Kidney (tissue), 14 donors: Measurements from ENCODE around the gene VGLL4. TPM values are rescaled to one million over a fixed set of nuclear protein-coding genes. Genes with fewer than 3 reads are reported as not detected.

Experiments used
- DNase-seq, 5 donors: peaks; one replicate each; pipeline ENCODE4 v3.0.0-alpha.2; 2013 to 2020
- FAIRE-seq: peaks from 2 replicates; lab custom pipeline; 2012; peaks lifted over from hg19 to GRCh38; lab: Jason Lieb, UNC
- H3K27ac ChIP-seq, 2 donors: one replicate each; pipeline ENCODE4 v1.7.0; 2013; ENCODE audit warnings: low read depth in 2 of 2, low read length in 2 of 2, inconsistent platforms in 1 of 2
- H3K27me3 ChIP-seq: one replicate; pipeline ENCODE4 v1.7.1; 2013; ENCODE audit warnings: low read length, inconsistent platforms; ENCODE audit not compliant: control insufficient read depth, insufficient read depth
- H3K36me3 ChIP-seq, 3 donors: one replicate each; pipeline versions ENCODE4 v1.7.0 to v1.7.1; 2013; ENCODE audit warnings: low read length in 3 of 3, control low read depth in 1 of 3, inconsistent platforms in 1 of 3; ENCODE audit not compliant: insufficient read depth in 3 of 3, control insufficient read depth in 2 of 3
- H3K4me1 ChIP-seq, 3 donors: one replicate each; pipeline versions ENCODE4 v1.7.0 to v1.7.1; 2013; ENCODE audit warnings: low read length in 3 of 3, inconsistent platforms in 1 of 3, low read depth in 1 of 3; ENCODE audit not compliant: control insufficient read depth in 2 of 3, insufficient read depth in 2 of 3
- H3K4me3 ChIP-seq, 3 donors: one replicate each; pipeline versions ENCODE4 v1.7.0 to v1.8.1; 2013; ENCODE audit warnings: low read length in 3 of 3, control low read depth in 1 of 3, inconsistent platforms in 1 of 3
- H3K9ac ChIP-seq, 3 donors: one replicate each; pipeline versions ENCODE4 v1.7.0 to v1.7.1; 2013; ENCODE audit warnings: low read length in 3 of 3, control low read depth in 1 of 3, inconsistent platforms in 1 of 3
- H3K9me3 ChIP-seq, 3 donors: one replicate each; pipeline versions ENCODE4 v1.7.0 to v1.7.1; 2013; ENCODE audit warnings: low read length in 3 of 3, control low read depth in 1 of 3, inconsistent platforms in 1 of 3; ENCODE audit not compliant: control insufficient read depth in 2 of 3, insufficient read depth in 1 of 3
- CTCF ChIP-seq: IDR thresholded peaks from 3 replicates; pipeline ENCODE4 v1.5.1; 2012; ENCODE audit warnings: mild to moderate bottlenecking, moderate library complexity, borderline replicate concordance; ENCODE audit not compliant: insufficient read depth; ENCODE audit errors: extremely low read depth
- intact Hi-C: fragments of 100-400 bp; cut with DNase I; formaldehyde crosslinking; loops from one replicate; pipeline ENCODE4 v1.11.1; 2022
- polyA plus RNA-seq: library from polyadenylated mRNA; stranded (reverse); fragments of 350-450 nt; fragmentation: Illumina TruSeq; extraction: RNeasy Lipid Tissue Mini Kit (QIAGEN cat#74804); gene quantifications from one replicate; pipeline ENCODE4 v1.2.3, GENCODE V29; 2014; ENCODE audit warnings: low read depth, low replicate concordance; ENCODE audit not compliant: insufficient read depth
- total RNA-seq: library from RNA; stranded (reverse); fragmentation: NEBNext Ultra II Directional; extraction: Animal tissue kit (Norgen Biotek cat#: 25700); gene quantifications from one replicate; pipeline ENCODE4 v1.2.1, GENCODE V29; 2021
- donor health status: control.
- donor health status: control.
- donor health status: control.
- donor health status: control.
- donor health status: control.
- donor health status: DM: yes; HTN: yes; CAD: no.
- donor health status: Normal renal cell carcinoma (clear cell type).

VGLL4 gene
- total and polyA plus RNA-seq, 2 donors from 2014 or later, result 41.4 to 78.5 TPM

GRCh38 chr3:11625376-11626083, 18.2 kb downstream of the VGLL4 start:
- no peak for TF ChIP-seq CTCF
- no peak overlapping the region for H3K9ac ChIP-seq
- H3K27ac ChIP-seq, result no peak overlapping the region
- H3K4me3 ChIP-seq, result no peak overlapping the region
- no peaks in the 10 kb centered on the region for H3K36me3 ChIP-seq
- intact Hi-C loops, result no loop called here
- no peaks in the 10 kb centered on the region for H3K27me3 ChIP-seq
- H3K9me3 ChIP-seq, result no peaks in the 10 kb centered on the region
- DNase-seq, result no peak
- FAIRE-seq, result no peak
- H3K4me1 ChIP-seq, result peaks cover 0 to 21% (median 6%) of the 10 kb centered on the region in 3 donors

- Histone ChIP-seq H3K36me3 (no peaks in the 10 kb centered on the region), H3K9ac (no peak overlapping the region), H3K4me1 (peaks cover 0 to 21% (median 11%) of the 10 kb centered on the region in 3 donors), H3K4me3 (no peak overlapping the region), H3K27me3 (no peaks in the 10 kb centered on the region), H3K9me3 (no peaks in the 10 kb centered on the region), H3K27ac (no peak overlapping the region)
- intact Hi-C loops, result no loop called here
- FAIRE-seq (no peak), DNase-seq (no peak)
- TF ChIP-seq CTCF, result no peak
These were observed 18.9 kb downstream of the VGLL4 start for GRCh38 chr3:11624704-11625375.

- DNase-seq, result no peak
- TF ChIP-seq CTCF, result no peak
- Histone ChIP-seq H3K36me3 (no peaks in the 10 kb centered on the region), H3K9me3 (no peaks in the 10 kb centered on the region), H3K9ac (no peak overlapping the region), H3K27me3 (no peaks in the 10 kb centered on the region), H3K27ac (no peak overlapping the region), H3K4me3 (no peak overlapping the region), H3K4me1 (peaks cover 0 to 21% (median 14%) of the 10 kb centered on the region in 3 donors)
- FAIRE-seq, result no peak
- intact Hi-C loops, result no loop called here
These were observed 19.6 kb downstream of the VGLL4 start for GRCh38 chr3:11624161-11624560.
